ENCODE measurements around the gene FUT8.
A peak's percentile ranks its signal among the peaks of the same experiment; 100 is the strongest.
"Not testable (repeated sequence)": the region's sequence is repeated elsewhere in the genome, so short reads cannot be mapped to it uniquely, and the experiment has no call there.

The FUT8 gene

DNA sequence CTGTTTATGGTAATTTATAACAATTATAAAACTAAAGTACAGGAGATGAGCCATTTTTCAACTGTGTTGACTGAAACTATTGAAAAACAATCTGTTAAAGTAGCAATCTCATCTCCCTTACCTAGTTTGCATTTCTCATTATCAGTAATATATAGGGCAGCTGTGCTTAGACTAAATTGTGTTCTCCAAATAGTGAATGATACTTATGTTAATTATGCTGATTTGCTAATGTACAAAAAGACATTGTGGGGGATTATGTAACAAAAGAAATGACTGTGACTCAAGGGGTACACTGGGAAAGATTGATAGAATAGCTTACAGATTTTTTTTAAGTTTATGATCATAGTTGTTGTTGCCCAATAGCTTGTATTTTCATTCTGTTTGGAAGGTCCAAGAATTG lies 207.7 kb downstream of the FUT8 start:
- DNase-seq (ENCODE audit: low read depth, low spot score), result no peak

DNA sequence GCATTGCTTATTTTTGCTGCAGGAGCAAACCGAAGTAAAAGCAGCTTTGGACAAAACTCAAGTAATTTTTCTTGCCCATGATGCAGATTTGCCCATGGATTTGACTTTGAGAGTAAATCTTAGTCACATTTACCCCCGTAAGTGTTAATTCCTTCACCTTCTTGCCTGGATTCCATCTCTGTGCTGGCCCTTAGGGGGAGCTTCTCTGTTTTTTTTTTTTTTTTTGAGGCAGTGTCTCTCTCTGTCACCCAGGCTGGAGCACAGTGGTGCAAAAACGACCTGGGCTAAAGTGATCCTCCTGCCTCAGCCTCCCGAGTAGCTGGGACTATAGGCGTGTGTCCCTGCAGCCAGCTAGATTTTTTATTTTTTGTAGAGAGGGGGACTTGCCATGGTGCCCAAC lies 210.2 kb downstream of the FUT8 start:
- no peak for DNase-seq (ENCODE audit: low read depth, low spot score)

DNA sequence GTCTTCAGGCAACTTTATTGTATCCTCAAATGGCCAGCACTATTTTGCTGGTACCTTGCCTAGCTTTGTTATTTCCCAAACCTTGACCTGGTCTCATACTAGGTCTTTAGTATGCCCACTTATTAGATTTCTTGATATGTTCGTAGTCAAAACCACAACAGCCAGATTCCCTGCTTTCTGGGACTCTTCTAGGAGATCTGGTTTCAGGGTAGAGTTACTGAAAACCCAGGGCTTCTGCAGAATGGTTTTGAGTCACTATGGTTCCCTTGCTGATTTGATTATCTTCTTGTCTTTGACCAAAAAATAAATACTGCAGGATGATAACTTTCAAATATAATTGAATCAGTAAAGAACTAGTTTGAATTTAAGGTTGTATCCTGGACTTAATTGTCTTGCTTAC lies 211.2 kb downstream of the FUT8 start:
- no peak for DNase-seq (ENCODE audit: low read depth, low spot score)

DNA sequence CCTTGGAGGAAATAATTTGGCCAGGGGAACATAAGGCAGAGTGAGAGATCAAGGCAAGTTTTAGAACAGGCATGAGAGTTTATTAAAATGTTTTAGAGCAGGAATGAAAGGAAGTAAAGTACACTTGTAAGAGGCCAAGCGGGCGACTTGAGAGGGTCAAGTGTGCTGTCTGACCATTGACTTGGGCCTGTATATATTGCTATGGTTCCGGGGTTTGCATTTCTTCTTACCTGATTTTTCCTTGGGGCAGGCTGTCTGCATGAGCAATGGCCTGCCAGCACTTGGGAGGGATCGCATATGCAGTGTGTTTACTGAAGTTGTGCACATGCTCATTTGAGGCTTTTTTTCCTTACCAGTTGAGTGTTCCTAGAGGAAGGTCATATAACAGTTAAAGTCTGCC lies 214.8 kb downstream of the FUT8 start:
- DNase-seq (ENCODE audit: low read depth, low spot score), result no peak

DNA sequence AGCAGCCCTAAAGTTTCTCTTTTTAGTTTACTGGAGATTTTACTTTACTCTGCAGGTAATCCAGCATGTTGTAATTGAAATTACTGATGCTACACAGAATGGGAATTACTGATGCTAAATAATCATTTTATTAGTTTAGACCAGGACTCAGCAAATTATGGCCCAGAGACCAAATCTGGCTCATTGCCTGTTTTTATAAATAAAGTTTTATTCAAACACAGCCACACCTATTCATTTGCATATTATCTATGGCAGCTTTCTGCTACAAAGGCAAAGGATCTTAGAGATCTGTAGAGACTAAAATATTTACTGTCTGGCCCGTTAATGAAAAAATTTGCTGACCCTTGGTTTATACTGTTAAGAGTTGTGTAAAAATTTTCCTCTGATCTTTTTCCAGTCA lies 216.1 kb downstream of the FUT8 start:
- no peak for DNase-seq (ENCODE audit: low read depth, low spot score)

DNA sequence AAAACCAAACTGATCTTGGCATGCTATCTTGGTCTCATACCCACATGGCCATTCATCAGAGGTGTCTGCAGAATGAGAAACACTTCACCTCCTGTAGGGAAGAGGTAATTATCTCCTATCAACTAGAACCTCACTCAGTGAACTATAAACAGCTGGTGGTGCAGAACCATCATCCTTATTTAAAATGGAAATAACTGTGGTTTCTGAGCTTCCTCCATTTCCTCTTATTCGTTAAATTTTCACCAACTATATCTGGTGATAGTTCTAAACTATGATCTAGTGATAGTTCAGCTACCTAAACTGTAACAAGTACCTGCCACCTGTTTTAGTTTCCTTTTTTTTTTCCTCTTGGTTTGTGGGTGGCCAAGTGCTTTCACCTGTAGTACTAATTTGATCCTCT lies 218.5 kb downstream of the FUT8 start:
- no peak for DNase-seq (ENCODE audit: low read depth, low spot score)

DNA sequence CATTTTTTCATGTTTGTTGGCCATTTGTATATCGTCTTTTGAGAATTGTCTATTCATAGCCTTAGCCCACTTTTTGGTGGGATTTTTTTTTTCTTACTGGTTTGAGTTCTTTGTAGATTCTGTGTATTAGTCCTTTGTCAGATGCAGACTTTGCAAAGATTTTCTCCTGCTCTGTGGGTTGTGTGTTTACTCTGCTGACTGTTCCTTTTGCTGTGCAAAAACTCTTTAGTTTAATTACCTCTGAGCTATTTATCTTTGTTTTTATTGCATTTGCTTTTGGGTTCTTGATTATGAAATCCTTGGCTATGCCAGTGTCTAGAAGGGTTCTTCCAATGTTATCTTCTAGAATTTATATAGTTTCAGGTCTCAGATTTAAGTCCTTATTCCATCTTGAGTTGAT lies 220.0 kb downstream of the FUT8 start:
- no peak for DNase-seq (ENCODE audit: low read depth, low spot score)

DNA sequence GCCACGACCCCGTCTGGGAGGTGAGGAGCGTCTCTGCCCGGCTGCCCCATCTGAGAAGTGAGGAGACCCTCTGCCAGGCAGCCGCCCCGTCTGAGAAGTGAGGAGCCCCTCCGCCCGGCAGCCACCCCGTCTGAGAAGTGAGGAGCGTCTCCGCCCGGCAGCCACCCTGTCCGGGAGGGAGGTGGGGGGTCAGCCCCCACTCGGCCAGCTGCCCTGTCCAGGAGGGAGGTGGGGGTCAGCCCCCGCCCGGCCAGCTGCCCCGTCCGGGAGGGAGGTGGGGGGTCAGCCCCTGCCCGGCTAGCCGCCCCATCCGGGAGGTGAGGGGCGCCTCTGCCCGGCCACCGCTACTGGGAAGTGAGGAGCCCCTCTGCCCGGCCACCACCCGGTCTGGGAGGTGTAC lies 221.1 kb downstream of the FUT8 start:
- not testable (repeated sequence) for DNase-seq (ENCODE audit: low read depth, low spot score)

DNA sequence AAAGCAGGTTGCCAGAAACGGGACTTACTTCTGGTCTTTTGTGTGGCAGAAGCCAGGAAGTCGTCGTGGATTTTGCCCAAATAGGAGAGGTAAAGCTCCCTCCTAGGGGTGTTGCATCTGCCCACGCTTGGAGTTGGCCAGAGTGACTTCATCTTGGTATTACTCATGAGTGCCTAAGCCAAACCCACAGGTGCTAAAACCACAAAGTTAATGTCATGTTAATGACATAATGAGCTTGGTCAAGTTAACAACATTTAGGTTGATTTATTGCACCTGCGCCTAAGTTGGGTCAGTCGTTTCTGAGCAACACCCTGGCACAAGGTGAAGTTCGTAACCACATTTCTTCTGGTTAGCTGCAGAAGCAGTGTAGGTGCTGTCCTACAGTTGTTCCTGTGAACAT lies 225.2 kb downstream of the FUT8 start:
- peak; percentile 55 for DNase-seq (ENCODE audit: low read depth, low spot score)

DNA sequence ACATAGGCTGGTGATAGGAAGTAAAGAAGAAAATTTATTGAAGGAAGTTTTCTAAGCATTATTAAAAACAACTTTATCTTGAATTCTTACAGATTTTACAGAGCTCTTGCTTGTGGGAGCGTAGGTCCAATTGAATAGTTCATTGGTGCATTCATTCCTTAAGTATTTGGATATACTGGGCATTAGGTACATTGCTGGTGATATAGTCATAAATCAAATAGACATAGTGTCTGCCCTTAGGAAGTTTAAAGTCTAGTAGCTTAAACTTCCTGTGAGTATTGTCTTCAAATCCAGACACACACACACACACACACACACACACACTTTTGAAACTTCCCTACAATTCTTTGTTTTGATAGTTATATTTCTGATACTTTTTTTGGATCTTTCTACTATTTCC lies 226.7 kb downstream of the FUT8 start:
- DNase-seq (ENCODE audit: low read depth, low spot score), result no peak

DNA sequence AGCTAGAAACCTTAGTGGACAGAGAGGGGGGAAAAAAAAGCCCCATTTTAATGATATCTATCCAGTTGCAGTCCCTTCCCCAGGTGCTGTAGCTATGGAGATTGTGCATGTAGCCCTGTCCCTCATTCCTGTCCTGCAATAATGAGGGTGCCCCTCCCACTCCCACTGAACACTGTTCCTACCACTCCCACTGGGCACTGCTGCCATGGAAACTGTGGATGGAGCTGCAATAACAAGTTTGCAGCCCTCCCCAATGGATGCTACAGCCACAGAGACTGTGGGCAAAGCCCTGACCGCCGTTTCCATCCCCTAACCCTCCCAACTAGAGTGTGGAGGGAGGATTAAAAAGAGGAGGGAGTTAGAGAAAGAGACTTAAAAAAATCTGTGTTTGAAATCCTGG lies 238.3 kb downstream of the FUT8 start:
- DNase-seq (ENCODE audit: low read depth, low spot score), result no peak

DNA sequence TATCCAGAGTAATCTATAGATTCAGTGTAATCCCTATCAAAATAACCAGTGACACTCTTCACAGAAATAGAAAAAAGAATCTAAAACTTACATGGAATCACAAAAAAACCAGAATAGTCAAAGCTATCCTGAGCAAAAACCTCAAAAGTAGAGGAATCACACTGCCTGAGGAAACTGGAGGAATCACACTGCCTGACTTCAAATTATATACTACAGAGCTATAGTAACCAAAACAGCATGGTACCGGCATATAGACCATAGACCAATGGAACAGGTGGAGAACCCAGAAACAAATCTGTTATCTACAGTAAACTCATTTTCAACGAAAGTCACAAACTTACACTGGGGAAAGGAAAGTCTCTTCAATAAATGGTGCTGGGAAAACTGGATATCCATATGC lies 244.0 kb downstream of the FUT8 start:
- no peak for DNase-seq (ENCODE audit: low read depth, low spot score)

DNA sequence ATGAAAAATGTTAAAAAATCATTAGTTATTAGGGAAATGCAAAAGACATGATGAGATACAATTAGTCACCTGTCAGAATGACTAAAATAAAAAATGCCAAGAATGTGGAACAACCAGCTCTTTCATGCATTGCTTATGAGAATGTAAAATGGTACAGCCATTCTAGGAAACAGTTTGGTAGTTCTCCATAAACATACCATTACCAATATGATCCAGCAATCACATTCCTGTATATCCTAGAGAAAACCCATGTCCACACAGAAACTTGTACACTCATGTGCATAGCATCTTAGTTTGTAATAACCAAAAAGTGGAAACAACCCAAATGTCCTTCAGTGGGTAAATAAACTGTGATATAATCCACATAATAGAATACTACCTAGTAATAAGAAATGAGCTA lies 245.7 kb downstream of the FUT8 start:
- peak; percentile 42 for DNase-seq (ENCODE audit: low read depth, low spot score)

DNA sequence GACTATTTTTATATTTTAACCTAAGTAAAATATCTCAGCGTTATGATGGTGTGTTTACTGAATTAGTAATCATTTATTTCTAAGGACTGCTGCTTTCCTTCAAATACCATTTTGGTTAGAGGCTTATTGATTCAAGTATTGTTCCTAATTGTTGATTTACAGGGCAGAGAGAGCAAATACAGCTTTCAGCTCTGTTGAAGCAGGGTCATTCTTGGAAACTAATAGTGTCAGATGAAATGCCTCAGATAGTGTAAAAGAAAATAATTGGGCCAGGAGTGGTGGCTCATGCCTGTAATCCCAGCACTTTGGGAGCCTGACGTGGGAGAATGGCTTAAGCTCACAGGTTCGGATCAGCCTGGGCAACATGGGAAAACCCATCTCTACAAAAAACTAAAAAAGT lies 249.3 kb downstream of the FUT8 start:
- no peak for DNase-seq (ENCODE audit: low read depth, low spot score)

DNA sequence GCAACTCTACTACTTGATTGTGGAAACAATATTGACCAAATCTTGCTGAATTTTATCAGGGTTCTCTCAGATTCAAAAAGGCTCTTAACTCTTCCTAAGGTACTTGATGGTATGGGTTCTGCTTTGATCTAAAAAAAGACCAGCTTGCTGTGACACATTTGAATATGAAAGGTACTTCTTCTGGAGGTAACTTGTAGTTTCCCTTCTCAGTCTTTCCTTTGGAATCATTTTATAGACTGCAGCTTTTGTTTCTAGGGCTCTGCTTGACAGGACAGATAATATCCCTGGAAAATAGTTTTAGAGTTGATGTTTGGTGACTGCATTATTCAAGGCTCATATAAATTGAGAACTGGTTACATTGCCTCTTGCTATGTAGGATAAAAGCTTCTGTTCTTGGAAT lies 251.9 kb downstream of the FUT8 start:
- no peak for DNase-seq (ENCODE audit: low read depth, low spot score)

DNA sequence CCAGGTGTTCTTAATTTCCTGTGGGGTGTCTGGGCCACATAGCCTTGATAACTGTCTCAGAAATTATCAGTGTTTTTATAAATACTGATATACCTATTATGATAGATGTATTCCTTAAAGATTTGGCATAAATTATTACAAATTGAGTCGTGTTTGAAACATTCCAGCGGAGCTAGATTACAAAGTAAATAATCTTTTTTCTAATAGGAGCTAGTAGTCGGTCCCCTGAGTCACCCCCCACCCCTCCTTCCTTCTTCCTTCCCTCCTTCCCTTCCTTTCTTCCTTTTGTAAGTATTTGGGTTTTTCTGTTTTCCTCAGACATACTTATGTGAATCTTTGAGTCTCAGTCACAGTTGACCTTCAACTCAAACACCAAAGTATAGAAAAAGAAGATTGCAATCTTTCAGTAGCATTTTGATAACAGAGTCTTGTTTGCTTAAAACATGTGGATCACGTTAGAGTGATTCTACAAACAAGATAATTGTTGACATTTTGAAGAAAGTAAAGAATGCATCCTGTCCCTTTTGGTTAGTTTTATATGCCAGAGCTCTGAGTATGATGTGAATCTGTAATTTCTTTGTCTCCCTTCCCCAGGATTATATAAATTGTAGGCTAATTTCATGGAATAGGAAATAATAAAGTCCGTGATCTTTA lies 264.0 kb downstream of the FUT8 start:
- no peak for DNase-seq (ENCODE audit: low read depth, low spot score)

DNA sequence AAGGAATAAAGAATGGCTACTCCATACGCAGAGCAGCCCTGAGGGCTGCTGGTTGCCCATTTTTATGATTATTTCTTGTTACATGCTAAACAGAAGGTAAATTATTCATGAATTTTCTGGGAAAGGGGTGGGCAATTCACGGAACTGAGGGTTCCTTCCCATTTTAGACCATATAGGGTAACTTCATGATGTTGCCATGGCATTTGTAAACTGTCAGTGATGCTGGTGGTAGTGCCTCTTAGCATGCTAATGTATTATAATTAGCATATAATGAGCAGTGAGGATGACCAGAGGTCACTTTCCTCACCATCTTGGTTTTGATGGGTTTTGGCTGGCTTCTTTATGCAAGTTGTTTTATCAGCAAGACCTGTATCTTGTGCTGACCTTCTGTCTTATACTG lies 273.0 kb downstream of the FUT8 start:
- DNase-seq (ENCODE audit: low read depth, low spot score), result no peak

DNA sequence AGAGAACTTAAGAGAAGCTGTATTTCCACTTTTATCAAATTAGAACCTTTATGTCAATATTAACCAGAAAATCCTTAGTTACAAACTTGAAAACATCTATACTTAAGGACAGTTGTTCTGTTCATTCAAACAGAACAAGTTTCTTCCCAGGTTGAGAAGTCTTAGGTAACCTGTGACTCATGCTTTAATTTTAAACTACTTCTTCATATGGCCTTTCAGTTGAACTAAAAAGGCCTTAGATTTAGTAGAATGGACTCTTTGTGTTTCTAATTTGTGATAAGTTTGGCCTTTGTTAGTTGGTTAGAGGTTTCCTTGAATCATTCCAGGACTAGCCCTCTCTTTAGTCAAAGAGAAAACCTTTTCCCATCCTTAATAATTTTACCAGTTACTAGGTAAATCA lies 274.2 kb downstream of the FUT8 start:
- DNase-seq (ENCODE audit: low read depth, low spot score), result peak; percentile 13

DNA sequence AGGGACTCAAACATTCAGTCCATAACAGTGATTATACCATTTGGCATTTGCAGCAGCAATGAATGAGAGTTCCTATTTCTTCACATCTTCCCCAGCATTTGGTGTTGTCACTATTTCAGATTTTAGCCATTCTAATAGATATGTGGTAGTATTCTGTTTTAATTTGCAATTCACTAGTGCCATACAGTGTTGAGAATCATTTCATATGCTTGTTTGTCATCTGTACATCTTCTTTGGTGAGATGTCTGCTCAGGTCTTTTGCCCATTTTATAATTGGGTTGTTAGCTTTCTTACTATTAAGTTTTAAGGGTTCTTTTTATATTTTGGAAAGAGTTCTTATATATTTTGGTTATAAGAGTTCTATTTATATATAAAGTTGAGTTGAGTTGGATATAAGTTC lies 276.5 kb downstream of the FUT8 start:
- DNase-seq (ENCODE audit: low read depth, low spot score), result no peak

DNA sequence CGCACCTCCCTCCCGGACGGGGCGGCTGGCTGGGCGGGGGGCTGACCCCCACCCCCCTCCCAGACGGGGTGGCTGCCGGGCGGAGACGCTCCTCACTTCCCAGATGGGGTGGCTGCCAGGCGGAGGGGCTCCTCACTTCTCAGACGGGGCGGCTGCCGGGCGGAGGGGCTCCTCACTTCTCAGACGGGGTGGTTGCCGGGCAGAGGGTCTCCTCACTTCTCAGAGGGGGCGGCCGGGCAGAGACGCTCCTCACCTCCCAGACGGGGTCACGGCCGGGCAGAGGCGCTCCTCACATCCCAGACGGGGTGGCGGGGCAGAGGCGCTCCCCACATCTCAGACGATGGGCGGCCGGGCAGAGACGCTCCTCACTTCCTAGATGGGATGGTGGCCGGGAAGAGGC lies 280.0 kb downstream of the FUT8 start:
- not testable (repeated sequence) for DNase-seq (ENCODE audit: low read depth, low spot score)

DNA sequence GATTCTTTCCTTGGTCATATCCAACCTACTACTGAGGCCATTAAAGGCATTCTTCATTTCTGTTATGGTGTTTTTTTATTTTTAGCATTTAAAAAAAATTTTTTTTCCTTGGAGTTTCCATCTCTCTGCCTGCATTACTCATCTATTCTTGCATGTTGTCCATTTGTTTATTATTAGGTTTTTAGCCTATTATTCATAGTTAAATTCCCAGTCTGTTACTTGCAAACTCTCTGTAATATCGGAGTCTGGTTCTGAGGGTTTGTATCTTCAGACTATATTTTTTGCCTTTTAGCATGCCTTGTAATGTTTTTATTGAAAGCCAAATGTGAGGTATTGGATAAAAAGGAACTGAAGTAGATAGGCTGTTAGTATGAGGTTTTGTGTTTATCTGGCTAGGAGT lies 284.3 kb downstream of the FUT8 start:
- DNase-seq (ENCODE audit: low read depth, low spot score), result no peak

DNA sequence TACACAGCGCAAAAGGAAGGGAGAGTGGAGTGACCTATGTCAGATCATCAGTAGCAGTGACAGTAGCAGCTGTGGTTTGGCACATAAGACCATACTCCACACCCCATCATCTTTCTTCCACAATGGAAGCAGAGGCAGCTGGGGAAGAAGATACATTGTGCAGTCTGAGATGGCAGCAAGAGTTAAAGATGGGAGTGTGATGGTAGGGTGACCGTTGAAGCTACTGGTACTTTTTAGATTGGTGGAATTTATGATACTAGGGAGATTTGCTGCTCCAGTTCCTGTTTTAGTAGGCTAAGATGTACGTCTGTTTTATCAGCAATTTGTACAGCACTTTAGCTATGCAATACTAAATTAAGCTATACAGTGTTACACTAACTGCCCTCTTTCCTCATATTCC lies 291.0 kb downstream of the FUT8 start:
- DNase-seq (ENCODE audit: low read depth, low spot score), result no peak

DNA sequence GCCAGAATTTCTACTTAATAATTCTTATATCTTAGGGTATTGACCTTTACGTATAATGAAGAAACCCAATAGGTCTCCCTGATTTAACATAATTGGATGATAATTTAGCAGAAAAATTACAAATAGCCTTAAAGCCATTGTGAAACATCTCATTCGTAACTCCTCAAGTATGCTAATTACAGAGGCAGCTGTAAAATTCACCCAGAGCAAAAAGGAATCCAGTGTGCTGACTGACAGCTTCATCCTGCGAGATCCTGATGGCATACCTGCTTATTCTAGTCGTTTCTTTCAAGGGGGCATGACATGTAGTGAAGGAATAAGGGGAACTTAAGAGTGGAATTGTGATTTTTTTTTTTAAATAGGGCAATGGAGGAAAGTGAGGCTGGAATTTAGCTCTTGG lies 291.5 kb downstream of the FUT8 start:
- DNase-seq (ENCODE audit: low read depth, low spot score), result peak; percentile 46

DNA sequence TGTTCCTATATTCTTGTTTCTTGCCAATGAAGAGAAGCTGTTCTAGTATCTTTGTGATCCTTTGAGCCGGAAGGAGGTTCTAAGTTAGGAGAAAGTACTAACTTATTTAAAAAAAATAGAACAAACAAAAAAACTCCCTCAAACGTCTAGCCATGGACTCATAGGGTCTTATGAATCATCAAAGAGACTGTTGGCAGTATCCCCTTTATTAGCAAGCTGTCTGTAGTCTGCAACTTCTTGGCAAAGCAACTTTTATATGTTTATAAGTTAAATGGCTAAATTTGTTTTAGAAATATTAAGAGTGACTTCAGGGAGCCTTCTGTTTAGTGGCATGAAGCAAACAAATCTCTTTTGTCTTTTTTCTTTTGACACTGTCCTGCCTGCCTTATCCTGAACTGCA lies 291.9 kb downstream of the FUT8 start:
- DNase-seq (ENCODE audit: low read depth, low spot score), result peak; percentile 48

All from astrocyte of the hippocampus (primary cell).